GM19023 (cell line): ENCODE measurements around the gene SCGB1C1.
"Not testable (repeated sequence)": the region's sequence is repeated elsewhere in the genome, so short reads cannot be mapped to it uniquely, and the experiment has no call there.

ENCODE experiments used
- ATAC-seq: cut with Tn5 transposase; IDR thresholded peaks from one replicate; pipeline ENCODE4 v1.9.1; 2021; ENCODE audit warnings: mild to moderate bottlenecking, moderate library complexity; ENCODE audit not compliant: unreplicated experiment

The SCGB1C1 gene

GRCh38 chr11:192674-193128 lies at the start of gene SCGB1C1:
Gene SCGB1C1 (plus strand): TSS chr11:193078. CDS start chr11:193100, 22 bp downstream.
- ATAC-seq, result not testable (repeated sequence)

- ATAC-seq, result not testable (repeated sequence)
Measured at GRCh38 chr11:180242-180641, 12.6 kb upstream of the SCGB1C1 start.

GRCh38 chr11:189200-189783 lies 3.6 kb upstream of the SCGB1C1 start:
- not testable (repeated sequence) for ATAC-seq

GRCh38 chr11:189843-190311 lies 3.0 kb upstream of the SCGB1C1 start:
- ATAC-seq, result peak; percentile 68

GRCh38 chr11:190546-190945 lies 2.3 kb upstream of the SCGB1C1 start:
- ATAC-seq, result not testable (repeated sequence)

- ATAC-seq, result not testable (repeated sequence)
Measured at GRCh38 chr11:191490-192478, 1.1 kb upstream of the SCGB1C1 start.

- not testable (repeated sequence) for ATAC-seq
Measured at GRCh38 chr11:193481-193880, 603 bp downstream of the SCGB1C1 start.

GRCh38 chr11:196786-197731 lies 4.2 kb downstream of the SCGB1C1 start:
- no peak for ATAC-seq

- no peak for ATAC-seq
Measured at GRCh38 chr11:197741-198235, 4.9 kb downstream of the SCGB1C1 start.

- ATAC-seq, result no peak
Measured at GRCh38 chr11:198236-198806, 5.4 kb downstream of the SCGB1C1 start.

- ATAC-seq, result no peak
Measured at GRCh38 chr11:199004-199581, 6.2 kb downstream of the SCGB1C1 start.

GRCh38 chr11:199782-200181 lies 6.9 kb downstream of the SCGB1C1 start:
- ATAC-seq, result no peak

GRCh38 chr11:200224-201003 lies 7.5 kb downstream of the SCGB1C1 start:
- no peak for ATAC-seq

GRCh38 chr11:201966-202365 lies 9.1 kb downstream of the SCGB1C1 start:
- ATAC-seq, result no peak

- ATAC-seq, result no peak
Measured at GRCh38 chr11:202490-202889, 9.6 kb downstream of the SCGB1C1 start.

- ATAC-seq, result no peak
Measured at GRCh38 chr11:203056-203944, 10.4 kb downstream of the SCGB1C1 start.

- ATAC-seq, result no peak
Measured at GRCh38 chr11:203945-204586, 11.2 kb downstream of the SCGB1C1 start.
